IMR-90 (cell line): ENCODE results near the gene PTP4A2. TPM values are rescaled to one million over a fixed set of nuclear protein-coding genes. Genes with fewer than 3 reads are reported as not detected.
"Not testable (repeated sequence)": the region's sequence is repeated elsewhere in the genome, so short reads cannot be mapped to it uniquely, and the experiment has no call there.

Experiments used
- ATAC-seq: fragments of 200-7000 bp; cut with Tn5 transposase; 2 replicates; pipeline ENCODE4 v1.9.1; 2020; ENCODE audit warnings: low read depth, mild to moderate bottlenecking, moderate library complexity
- BruUV-seq: library from RNA; stranded (reverse); fragments of 400-500 nt; replicated peaks from 2 replicates; lab custom pipeline; 2021; lab: Mats Ljungman, UMichigan
- CTCF ChIA-PET: fragments of 300-600 bp; formaldehyde crosslinking; extraction: SDS; loops from one replicate; lab custom pipeline; 2021; ENCODE audit warnings: antibody characterized with exemption; lab: Yijun Ruan, JAX
- POLR2A ChIA-PET: fragments of 300-600 bp; sonication (Branson Sonifier 250); formaldehyde crosslinking; loops from one replicate; lab custom pipeline; 2022; ENCODE audit warnings: antibody characterized with exemption; ENCODE audit not compliant: unreplicated experiment; lab: Charles Lee
- DNase-seq: peaks from one replicate; pipeline ENCODE4 v3.0.0; 2013
- H2AFZ ChIP-seq: replicated peaks from 2 replicates; pipeline ENCODE3; 2013; ENCODE audit warnings: low read length, mild to moderate bottlenecking; ENCODE audit not compliant: poor library complexity
- H2AK5ac ChIP-seq: 2 replicates; pipeline ENCODE4 v1.6.1; 2013; ENCODE audit warnings: low read depth, low read length, inconsistent platforms
- H2AK9ac ChIP-seq: replicated peaks from 2 replicates; pipeline ENCODE3; 2013; ENCODE audit warnings: mild to moderate bottlenecking, low read depth, low read length, moderate library complexity; ENCODE audit not compliant: poor library complexity
- H2BK120ac ChIP-seq: 2 replicates; pipeline ENCODE4 v1.6.1; 2013; ENCODE audit warnings: low read depth, low read length, inconsistent platforms
- H2BK15ac ChIP-seq: 3 replicates; pipeline ENCODE4 v1.6.1; 2013; ENCODE audit warnings: low read depth, low read length, inconsistent platforms
- H2BK20ac ChIP-seq: 2 replicates; pipeline ENCODE4 v1.6.1; 2013; ENCODE audit warnings: low read depth, mild to moderate bottlenecking, inconsistent platforms, low read length, moderate library complexity
- H2BK5ac ChIP-seq: 2 replicates; pipeline ENCODE4 v1.6.1; 2013; ENCODE audit warnings: mild to moderate bottlenecking, low read depth, low read length, inconsistent platforms; ENCODE audit not compliant: poor library complexity, severe bottlenecking
- H3K14ac ChIP-seq: replicated peaks from 2 replicates; pipeline ENCODE4 v1.6.1; 2013; ENCODE audit warnings: low read depth, low read length, inconsistent platforms
- H3K18ac ChIP-seq: 2 replicates; pipeline ENCODE4 v1.6.1; 2013; ENCODE audit warnings: low read depth, low read length, control low read depth
- H3K23ac ChIP-seq: 2 replicates; pipeline ENCODE4 v1.6.1; 2013; ENCODE audit warnings: low read depth, low read length, inconsistent platforms
- H3K27ac ChIP-seq: 2 replicates; pipeline ENCODE4 v1.5.1; 2013; ENCODE audit warnings: mild to moderate bottlenecking, control low read depth, low read length; ENCODE audit not compliant: insufficient read depth
- H3K27me3 ChIP-seq: 2 replicates; pipeline ENCODE4 v1.6.1; 2013; ENCODE audit warnings: low read length; ENCODE audit not compliant: control insufficient read depth, insufficient read depth
- H3K36me3 ChIP-seq: 2 replicates; pipeline ENCODE4 v1.6.1; 2013; ENCODE audit warnings: low read length, mixed read lengths; ENCODE audit not compliant: control insufficient read depth, insufficient read depth
- H3K4ac ChIP-seq: 2 replicates; pipeline ENCODE4 v1.6.1; 2013; ENCODE audit warnings: low read depth, low read length, inconsistent platforms
- H3K4me1 ChIP-seq: 2 replicates; pipeline ENCODE4 v1.6.1; 2013; ENCODE audit warnings: low read length, mixed read lengths; ENCODE audit not compliant: control insufficient read depth, insufficient read depth
- H3K4me2 ChIP-seq: 2 replicates; pipeline ENCODE4 v1.6.1; 2013; ENCODE audit warnings: low read depth, mild to moderate bottlenecking, control low read depth, low read length, moderate library complexity
- H3K4me3 ChIP-seq: 2 replicates; pipeline ENCODE4 v1.5.1; 2013; ENCODE audit warnings: low read depth, mild to moderate bottlenecking, control low read depth, low read length, moderate library complexity; ENCODE audit not compliant: insufficient read depth
- H3K56ac ChIP-seq: 2 replicates; pipeline ENCODE4 v1.6.1; 2013; ENCODE audit warnings: low read length, inconsistent platforms; ENCODE audit not compliant: insufficient read depth; ENCODE audit errors: extremely low read depth
- H3K79me1 ChIP-seq, 2 experiments: 2 replicates each; pipeline ENCODE4 v1.6.1; 2013; ENCODE audit warnings: low read length in 2 of 2, inconsistent platforms in 1 of 2, low read depth in 1 of 2
- H3K9ac ChIP-seq: 2 replicates; pipeline ENCODE4 v1.6.1; 2013; ENCODE audit warnings: low read depth, low read length, control low read depth
- H3K9me1 ChIP-seq: 2 replicates; pipeline ENCODE4 v1.6.1; 2013; ENCODE audit warnings: low read length, inconsistent platforms; ENCODE audit not compliant: insufficient read depth
- H3K9me3 ChIP-seq: 2 replicates; pipeline ENCODE4 v1.6.1; 2013; ENCODE audit warnings: low read length; ENCODE audit not compliant: control insufficient read depth, insufficient read depth
- H4K20me1 ChIP-seq: 2 replicates; pipeline ENCODE4 v1.6.1; 2013; ENCODE audit warnings: low read length, inconsistent platforms; ENCODE audit not compliant: insufficient read depth
- H4K5ac ChIP-seq: 2 replicates; pipeline ENCODE4 v1.6.1; 2013; ENCODE audit warnings: mild to moderate bottlenecking, low read depth, low read length, control low read depth
- H4K8ac ChIP-seq, 2 experiments: 2 replicates each; pipeline ENCODE4 v1.6.1; 2013; ENCODE audit warnings: low read depth in 2 of 2, low read length in 2 of 2, control low read depth in 1 of 2, inconsistent platforms in 1 of 2
- H4K91ac ChIP-seq: 2 replicates; pipeline ENCODE4 v1.6.1; 2013; ENCODE audit warnings: low read depth, low read length, inconsistent platforms; ENCODE audit not compliant: insufficient read depth
- WGBS, 2 experiments: methylation state at CpG; one replicate each; pipeline versions ENCODE4 v1.1.5 to v1.1.7; 2013; ENCODE audit warnings: missing lambda C conversion rate in 2 of 2; ENCODE audit not compliant: insufficient read length in 1 of 2; ENCODE audit errors: extremely low coverage in 2 of 2; 5-methylcytosine and 5-hydroxymethylcytosine counted together
- dilution Hi-C: fragments of 300-500 bp; cut with HindIII; formaldehyde crosslinking; loops from one replicate; pipeline ENCODE4 v1.14.3; 2018; ENCODE audit warnings: low sequenced_read_pairs; ENCODE audit not compliant: unreplicated experiment
- in situ Hi-C: fragments of 300-500 bp; cut with MboI; formaldehyde crosslinking; loops from 3 replicates; pipeline ENCODE4 v1.14.3; 2019; ENCODE audit warnings: low sequenced_read_pairs, inconsistent platforms, mixed read lengths
- intact Hi-C: fragments of 100-400 bp; cut with micrococcal nuclease; formaldehyde crosslinking; loops from 2 replicates; pipeline ENCODE4 v1.10.0; 2022
- polyA plus RNA-seq, 3 experiments: library from polyadenylated mRNA; depleted of rRNA; stranded (reverse); fragments of >200 nt; gene quantifications; 2 replicates each; pipeline ENCODE4 v1.2.3, GENCODE V29; 2012; ENCODE audit warnings: low replicate concordance in 1 of 3
- total RNA-seq: library from RNA; depleted of rRNA; stranded (reverse); fragments of >200 nt; gene quantifications from 2 replicates; pipeline ENCODE4 v1.2.3, GENCODE V29; 2012

Gene PTP4A2
- total and polyA plus RNA-seq, 2 of the 4 experiments (the other 2 are of a cell fraction): 135 to 328 TPM

DNA sequence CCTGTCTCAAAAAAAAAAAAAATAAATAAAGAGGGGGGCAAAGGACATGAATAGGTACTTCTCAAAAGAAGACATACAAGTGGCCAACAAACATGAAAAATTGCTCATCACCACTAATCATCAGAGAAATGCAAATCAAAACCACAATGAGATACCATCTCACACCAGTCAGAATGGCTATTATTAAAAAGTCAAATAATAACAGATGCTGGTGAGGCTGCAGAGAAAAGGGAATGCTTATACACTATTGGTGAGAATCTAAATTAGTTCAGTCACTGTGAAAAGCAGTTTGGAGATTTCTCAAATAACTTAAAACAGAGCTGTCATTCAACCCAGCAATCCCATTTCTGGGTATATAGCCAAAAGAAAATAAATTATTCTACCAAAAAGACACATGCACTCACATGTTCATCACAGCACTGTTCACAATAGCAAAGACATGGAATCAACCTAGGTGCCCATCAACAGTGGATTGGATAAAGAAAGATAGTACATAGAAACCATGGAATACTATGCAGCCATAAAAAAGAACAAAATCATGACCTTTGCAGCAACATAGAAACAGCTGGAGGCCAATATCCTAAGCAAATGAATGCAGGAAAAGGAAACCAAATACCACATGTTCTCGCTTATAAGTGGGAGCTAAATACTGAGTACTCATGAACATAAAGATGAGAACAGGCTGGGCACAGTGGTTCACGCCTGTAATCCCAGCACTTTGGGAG, 42.5 kb downstream of the PTP4A2 start:
- H3K27ac ChIP-seq, H3K4me2 ChIP-seq, H4K5ac ChIP-seq, H3K9me1 ChIP-seq, H3K27me3 ChIP-seq, dilution Hi-C loops, H3K36me3 ChIP-seq, H2BK5ac ChIP-seq, H3K23ac ChIP-seq, intact Hi-C loops, H2BK15ac ChIP-seq, H3K4ac ChIP-seq, BruUV-seq, H3K9me3 ChIP-seq, H3K18ac ChIP-seq, POLR2A ChIA-PET, H4K8ac ChIP-seq, ATAC-seq, H2BK20ac ChIP-seq, H3K56ac ChIP-seq, H2AK9ac ChIP-seq, H2AFZ ChIP-seq, H3K4me1 ChIP-seq, H4K20me1 ChIP-seq, H2AK5ac ChIP-seq, CTCF ChIA-PET, H3K79me1 ChIP-seq, DNase-seq, H4K91ac ChIP-seq, H3K4me3 ChIP-seq, H2BK120ac ChIP-seq, H3K9ac ChIP-seq, H3K14ac ChIP-seq: not testable (repeated sequence)
- in situ Hi-C loops: loop anchor here (25.0 kb wide), 1 partner anchor 92 kb away; no protein-coding TSS in a partner anchor
- WGBS, 2 experiments: 100% methylated on average over 1 of the region's 2 CpGs; no CpG with 5 or more reads in 1 of the 2 experiments
